Forelimb muscle (tissue), 1 donor: ENCODE results near the gene PTPRT. TPM values are rescaled to one million over a fixed set of nuclear protein-coding genes. Genes with fewer than 3 reads are reported as not detected.

Source experiments
- DNase-seq: peaks from one replicate; pipeline ENCODE4 v3.0.0-alpha.2; 2013; ENCODE audit warnings: low read depth
- polyA plus RNA-seq: library from polyadenylated mRNA; unstranded; fragments of 120-200 nt; gene quantifications from one replicate; pipeline ENCODE4 v1.2.1, GENCODE V29; 2013; ENCODE audit not compliant: insufficient read length

Gene PTPRT
- polyA plus RNA-seq, 1 donor, result 0.35 TPM

DNA sequence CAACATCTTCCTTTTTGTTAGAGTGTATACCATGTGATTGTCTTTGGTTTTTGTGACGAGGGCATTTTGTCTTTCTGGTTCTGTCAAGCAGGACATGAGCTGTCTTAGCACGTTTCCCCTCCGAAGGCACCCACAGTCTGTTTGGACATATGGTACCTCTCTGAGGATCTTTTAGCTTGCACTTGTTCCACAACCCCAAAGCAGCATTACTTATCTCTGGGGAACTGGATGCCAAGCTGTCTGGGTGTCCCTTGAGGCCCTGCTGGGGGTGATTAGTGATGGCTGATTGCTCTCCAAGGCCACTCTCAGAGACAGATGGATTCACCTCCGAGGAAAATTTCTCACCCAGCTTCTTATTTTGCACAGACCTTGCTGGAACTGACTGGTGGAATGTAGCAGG lies 1126.6 kb downstream of the PTPRT start:
- no peak for DNase-seq

DNA sequence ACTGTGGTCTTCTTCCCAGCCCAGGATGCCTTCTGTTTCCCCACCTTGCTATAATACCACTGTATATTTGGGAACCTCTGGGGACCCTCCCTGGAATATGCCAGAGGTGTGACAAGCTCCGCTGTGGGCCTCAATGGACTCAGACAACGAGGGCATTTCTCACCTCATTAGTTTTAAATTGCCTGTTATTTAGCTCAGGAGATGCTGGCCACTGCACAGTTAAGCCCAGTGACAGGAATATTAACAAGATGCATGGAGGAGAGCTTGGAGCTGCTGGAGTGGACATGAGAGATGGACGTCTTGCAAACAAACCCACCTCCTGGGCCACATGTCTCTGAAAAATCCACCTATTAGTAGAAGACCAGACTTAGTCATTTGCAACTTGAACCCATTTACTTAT lies 1136.4 kb downstream of the PTPRT start:
- no peak for DNase-seq

GRCh38 chr20:42051921-42052320 lies 1137.8 kb downstream of the PTPRT start:
- DNase-seq, result no peak

DNA sequence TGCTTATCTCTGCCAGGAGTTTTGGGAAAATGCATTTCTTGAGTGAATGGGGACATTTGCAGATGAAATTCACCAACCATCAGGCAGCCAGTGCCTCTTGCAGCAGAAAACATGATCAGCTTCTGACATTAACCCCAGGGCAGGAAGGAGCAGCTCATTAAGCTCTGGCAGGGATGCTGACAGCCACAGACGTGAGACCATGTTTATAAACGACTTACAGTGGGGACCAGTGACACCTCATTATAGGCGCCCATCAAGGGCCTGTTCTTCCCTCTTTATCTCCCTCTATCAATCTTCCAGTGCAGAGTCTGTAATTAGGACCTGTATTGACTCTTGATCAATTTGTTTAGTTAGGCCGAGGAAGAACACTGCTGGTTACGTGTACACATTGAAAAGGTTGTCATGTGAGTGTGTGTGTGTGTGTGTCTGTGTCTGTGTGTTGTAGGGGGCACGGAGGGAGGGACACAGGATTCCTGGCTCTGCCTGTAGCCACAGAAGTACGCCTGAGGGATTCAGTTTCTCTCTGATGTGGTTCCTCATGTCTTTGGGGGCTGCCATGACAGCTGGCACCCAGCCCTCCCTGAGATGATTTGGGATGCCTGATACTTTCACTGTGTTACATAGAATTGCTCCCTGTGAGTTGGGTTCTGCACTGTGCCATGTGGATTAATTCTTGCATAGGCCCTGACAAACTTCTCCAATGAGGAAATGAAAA lies 1143.2 kb downstream of the PTPRT start:
- DNase-seq, result no peak

- DNase-seq, result no peak
These were observed 1145.8 kb downstream of the PTPRT start for GRCh38 chr20:42043921-42044320.

- DNase-seq, result no peak
These were observed 1148.6 kb downstream of the PTPRT start for GRCh38 chr20:42041000-42041565.

DNA sequence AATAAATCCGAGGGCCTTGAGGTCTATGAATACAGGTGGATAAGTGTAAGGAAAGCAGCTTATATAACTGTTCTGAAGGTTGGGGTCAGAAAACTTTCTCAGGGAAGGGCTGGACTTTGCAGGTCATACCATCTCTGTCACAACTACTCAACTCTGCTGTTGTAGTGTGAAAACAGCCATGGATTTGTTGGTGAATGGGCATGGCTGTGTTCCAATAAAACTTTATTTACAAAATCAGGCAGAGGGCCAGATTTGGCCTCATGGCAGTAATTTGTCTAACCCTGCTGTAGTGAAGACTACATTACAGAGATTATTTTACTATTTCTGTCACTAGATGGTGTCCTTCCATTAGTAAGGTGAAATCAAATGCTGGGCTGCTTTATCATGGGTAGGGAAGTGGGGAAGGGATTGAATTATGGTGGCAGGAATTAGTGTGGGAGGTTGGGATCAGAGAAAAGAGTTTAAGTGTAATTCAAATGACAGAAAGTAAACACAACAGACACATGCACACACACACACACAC lies 1161.9 kb downstream of the PTPRT start:
- no peak for DNase-seq

- DNase-seq, result no peak
These were observed 1163.1 kb downstream of the PTPRT start for GRCh38 chr20:42026599-42026998.

DNA sequence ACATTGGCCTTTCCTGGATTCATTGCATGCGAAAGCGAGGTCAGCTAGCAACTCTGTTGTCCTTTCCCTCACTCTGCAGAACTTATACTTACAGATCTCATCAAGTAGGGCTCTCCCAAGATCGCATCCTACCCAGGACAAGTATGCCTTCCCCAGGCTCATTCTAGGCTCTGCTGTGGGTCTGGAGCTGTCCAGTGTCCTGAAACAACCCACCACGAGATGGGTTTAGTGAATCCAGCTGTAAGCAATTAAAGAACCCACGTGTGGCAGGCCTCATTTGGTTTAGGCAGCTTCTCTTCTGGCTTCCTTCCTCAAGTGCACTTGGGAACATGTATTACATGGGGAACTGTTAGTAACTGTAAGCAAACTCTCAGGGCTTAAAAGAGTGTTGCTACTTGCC lies 1165.1 kb downstream of the PTPRT start:
- peak; percentile 13 for DNase-seq
